ENCODE results near the gene ATP6V1C2. TPM values are rescaled to one million over a fixed set of nuclear protein-coding genes. Genes with fewer than 3 reads are reported as not detected.

Gene ATP6V1C2
- polyA plus RNA-seq, 4 donors = 1.5 to 9.8 (median 6.4) TPM

DNA sequence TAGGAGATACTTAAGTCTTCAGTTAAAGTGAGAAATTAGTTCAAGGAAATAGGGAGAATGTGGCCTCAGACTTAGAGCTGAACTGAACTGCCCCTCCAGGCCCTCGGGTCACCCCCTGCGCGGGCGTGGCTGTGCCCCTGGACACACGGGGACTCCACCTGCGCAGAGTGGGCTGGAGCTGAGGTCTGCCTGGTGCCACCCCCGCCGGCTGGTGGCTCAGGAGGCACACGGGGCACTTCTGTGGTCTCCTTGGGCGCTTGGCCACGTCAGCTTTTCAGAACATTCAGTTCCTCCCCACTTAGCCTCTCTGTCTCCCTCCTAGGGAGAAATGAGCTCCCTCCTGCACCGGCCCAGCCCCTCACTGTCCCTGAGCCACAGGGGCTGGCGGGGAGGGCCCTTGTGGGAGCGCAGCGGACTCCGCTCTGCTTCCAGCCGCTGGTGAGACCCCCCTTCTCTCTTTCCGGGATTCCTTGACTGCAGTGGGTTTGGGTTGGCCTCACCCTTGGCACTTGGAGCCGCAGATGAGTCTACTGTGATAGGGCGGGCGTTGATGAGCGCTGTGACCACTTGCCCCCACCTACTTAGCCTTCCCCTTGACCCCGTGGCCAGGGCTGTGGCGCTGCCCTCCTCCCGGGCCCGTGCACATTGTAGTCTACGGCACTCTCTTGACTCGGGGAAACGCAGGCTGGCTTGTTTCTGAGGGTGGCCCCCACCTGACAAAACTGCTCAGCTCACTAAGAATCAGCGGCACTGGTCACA lies 109.4 kb downstream of the ATP6V1C2 start:
- no peak for DNase-seq (ENCODE audit: low read depth in 4 of 4, low spot score in 3 of 4)

GRCh38 chr2:10831400-10831985 lies 110.1 kb downstream of the ATP6V1C2 start:
- no peak for DNase-seq (ENCODE audit: low read depth in 4 of 4, low spot score in 3 of 4)

DNA sequence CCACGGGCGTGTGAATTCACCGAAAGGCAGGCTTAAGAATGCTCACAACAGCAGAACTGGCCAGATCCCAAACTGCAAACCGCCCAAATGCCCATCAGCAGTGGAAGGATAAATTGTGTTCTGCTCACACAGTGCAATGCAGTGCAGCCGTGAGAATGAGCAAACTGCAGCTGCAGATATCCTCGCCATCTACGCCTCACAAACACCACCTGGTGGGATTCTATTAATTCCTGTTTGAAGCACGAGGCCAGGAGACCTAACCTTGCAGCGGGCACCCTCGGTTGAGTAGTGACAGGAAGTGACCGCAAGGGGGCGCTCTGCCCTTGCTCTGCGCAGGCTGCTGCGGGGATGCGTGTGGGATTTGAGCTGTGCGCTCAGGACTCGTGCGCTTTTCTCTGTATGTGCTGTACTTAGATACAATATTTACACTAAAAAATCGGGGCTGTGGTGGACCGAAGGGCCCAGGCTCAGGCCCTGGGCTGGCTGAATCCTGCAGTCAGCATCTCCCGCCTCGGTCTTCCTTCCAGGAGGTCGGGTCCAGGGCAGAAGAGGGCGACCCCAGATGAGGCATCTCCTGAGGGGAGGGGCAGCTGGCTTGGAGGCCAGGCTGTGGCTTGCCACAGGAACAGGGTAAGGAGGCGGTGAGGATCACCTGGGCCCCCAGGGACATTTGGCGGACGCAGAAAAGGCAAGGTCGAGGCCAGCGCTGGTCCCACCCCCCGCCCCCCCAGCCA lies 110.9 kb downstream of the ATP6V1C2 start:
- DNase-seq (ENCODE audit: low read depth in 4 of 4, low spot score in 3 of 4) = peak in 3 of 4 donors; percentile 57 to 70 (median 60)

DNA sequence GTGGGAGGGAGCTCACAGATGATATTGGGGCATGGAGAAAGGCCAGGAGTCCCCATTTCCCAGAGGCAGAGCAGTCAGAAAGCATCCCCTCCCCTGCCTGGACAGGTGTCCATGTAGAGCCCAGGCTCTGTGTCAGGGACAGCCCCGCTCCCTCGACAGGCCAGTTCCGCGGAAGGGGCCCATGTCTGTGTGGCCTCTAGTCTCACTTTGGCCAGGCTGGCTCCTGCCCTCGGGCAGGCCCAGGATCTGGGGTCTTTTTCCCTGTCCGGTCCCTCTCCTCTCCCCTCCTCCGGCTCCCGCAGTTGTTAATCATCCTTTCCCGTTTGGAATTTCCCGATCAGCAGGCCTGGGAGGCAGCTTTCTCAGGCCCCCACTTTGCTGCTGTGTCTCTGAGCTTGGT lies 111.6 kb downstream of the ATP6V1C2 start:
- no peak for DNase-seq (ENCODE audit: low read depth in 4 of 4, low spot score in 3 of 4)

DNA sequence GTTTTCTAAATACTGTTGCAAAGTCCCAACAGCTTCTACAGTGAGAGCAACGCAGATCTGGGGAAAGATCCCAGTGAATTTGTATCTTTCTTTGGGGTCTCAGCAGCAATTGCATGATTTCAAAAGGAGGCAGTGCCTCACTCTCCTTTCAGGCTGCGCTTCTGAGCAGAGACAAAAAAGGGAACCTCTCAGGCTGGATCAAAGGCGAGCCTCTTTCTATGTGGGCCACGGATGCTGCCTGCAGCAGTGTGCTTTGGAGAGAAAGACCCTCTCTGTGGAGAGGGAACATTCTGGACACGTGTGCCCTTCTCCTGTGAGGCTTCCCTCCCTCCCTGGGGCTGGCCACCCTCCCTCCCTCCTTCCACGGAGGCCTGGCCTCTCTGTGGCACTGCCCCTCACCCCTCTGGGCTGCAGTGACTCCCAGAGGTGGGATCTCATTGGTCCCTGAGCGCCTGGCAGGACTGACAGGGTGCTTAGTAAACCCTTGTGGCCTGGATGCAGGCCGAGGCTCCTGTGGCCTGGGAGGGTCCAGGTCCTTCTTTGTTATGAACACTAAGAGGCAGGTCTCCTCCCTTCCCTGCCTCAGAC lies 112.7 kb downstream of the ATP6V1C2 start:
- no peak for DNase-seq (ENCODE audit: low read depth in 4 of 4, low spot score in 3 of 4)

Other genes starting within 250 kb of the ATP6V1C2 start
- 10 to 100 TPM; 22.3 to 34.4 (median 29.8) TPM for gene NOL10, start 31.7 kb upstream of the ATP6V1C2 start, polyA plus RNA-seq (ENCODE audit: insufficient read length in 4 of 4)
- gene PDIA6, start 91.2 kb downstream of the ATP6V1C2 start, polyA plus RNA-seq (ENCODE audit: insufficient read length in 4 of 4) = 100 to 1,000 TPM; 246 to 388 (median 344) TPM
- gene KCNF1, start 190.3 kb downstream of the ATP6V1C2 start, polyA plus RNA-seq (ENCODE audit: insufficient read length in 4 of 4) = 1 to 10 TPM in 1 of 4 donors, under 1 TPM in 3; 0.70 to 1.1 (median 0.78) TPM

Measured in left renal pelvis (tissue), 4 donors.